HG03460 (cell line): ENCODE data around the gene CCKAR.

Source experiments
- ATAC-seq: cut with Tn5 transposase; IDR thresholded peaks from one replicate; pipeline ENCODE4 v1.9.1; 2021; ENCODE audit not compliant: unreplicated experiment

Gene CCKAR

GRCh38 chr4:26491449-26492170, 1.3 kb upstream of the CCKAR start:
- no peak for ATAC-seq

DNA sequence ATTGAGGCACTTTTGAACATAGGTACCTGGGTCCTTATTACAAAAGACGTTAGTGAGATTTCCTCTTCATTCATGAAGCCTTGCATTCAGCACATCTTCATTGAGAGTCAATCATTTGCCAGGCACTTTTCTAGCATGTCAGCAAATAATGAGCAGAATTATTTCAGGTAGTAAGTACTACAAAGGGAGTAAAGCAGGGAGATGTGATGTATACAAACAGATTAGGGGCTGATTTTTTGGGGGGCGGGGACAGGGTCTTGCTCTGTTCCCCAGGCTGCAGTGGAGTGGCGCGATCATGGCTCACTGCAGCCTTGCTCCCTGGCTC, 638 bp upstream of the CCKAR start:
- ATAC-seq = no peak

DNA sequence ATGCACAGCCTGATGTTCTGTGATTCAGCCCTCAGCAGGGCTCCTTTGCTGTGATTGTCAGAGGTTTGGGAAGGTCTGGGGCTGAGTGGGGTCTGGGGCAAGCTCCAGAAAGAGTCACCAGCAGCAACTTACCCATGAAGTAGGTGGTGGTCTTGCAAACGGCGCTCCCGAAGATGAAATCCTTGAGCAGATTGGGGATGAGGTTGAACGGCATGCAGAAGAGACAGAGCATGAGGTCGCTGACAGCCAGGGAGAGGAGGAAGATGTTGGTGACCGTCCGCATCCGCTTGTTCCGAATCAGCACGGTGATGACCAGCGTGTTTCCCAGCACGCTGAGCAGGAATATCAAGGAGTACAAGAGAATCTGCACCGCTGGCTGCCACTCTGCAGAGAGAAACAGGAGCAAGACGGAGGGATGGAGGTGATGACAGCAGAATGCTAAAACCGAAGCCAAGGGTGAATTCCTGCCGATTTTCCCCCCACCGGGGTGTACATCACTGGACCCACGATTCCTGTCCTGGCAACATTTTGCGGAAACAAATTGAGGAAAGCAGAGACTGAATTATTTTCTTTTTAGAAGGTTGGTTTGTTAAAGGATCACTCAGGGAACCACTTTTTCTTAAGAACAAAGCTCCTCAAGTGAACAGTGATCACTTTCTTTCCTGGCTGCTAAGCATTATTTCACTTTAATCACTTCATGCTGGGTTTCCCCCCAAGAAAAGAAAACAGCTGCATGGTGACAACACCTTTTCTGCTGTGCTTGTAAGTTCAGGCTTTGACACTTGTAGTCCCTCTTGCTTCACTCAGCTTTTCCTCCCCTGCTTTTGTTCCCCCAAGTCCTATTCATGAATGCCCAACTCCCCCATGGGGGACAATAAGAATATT, 941 bp downstream of the CCKAR start:
- ATAC-seq = no peak

- no peak for ATAC-seq
Observed at GRCh38 chr4:26485684-26486083, 4.6 kb downstream of the CCKAR start.

DNA sequence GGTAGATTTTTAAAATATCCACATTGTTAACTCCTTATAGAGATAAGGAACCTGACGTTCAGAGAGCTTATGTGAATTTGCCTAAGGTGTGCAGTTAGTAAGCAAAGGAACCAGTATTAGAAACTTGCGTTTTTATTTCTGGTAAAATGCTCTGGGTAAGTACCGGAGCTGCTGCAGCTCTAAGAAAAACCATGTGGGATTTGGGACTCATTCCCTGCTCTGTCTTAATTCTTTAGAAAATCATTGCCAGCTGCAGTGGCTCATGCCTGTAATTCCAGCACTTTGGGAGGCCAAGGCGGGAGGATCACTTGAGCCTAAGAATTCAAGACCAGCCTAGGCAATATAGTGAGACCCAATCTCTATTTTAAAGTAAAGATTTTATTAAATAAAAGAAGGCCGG, 5.8 kb downstream of the CCKAR start:
- no peak for ATAC-seq

- ATAC-seq = no peak
Observed at GRCh38 chr4:26484032-26484515, 6.2 kb downstream of the CCKAR start.

- ATAC-seq = no peak
Observed at GRCh38 chr4:26482508-26483462, 7.5 kb downstream of the CCKAR start.

- ATAC-seq = no peak
Observed at GRCh38 chr4:26478330-26478729, 12.0 kb downstream of the CCKAR start.

- no peak for ATAC-seq
Observed at GRCh38 chr4:26476545-26476944, 13.7 kb downstream of the CCKAR start.

DNA sequence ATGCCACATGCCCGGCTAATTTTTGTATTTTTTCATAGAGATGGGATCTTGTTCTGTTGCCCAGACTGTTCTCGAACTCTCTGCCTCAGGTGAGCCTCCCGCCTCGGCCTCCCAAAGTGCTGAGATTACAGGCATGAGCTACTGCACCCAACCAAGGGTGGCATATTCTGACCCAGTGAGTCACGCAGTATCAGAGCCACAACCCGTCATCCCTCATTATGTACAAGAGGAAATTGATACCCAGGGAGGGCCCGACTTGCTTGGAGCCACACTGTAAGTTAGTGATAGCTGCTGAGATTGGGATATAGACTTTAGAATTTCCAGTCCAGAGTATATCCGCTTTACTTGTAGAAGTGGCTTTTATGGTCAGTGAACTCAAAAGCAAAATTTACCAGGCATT, 14.6 kb downstream of the CCKAR start:
- no peak for ATAC-seq

DNA sequence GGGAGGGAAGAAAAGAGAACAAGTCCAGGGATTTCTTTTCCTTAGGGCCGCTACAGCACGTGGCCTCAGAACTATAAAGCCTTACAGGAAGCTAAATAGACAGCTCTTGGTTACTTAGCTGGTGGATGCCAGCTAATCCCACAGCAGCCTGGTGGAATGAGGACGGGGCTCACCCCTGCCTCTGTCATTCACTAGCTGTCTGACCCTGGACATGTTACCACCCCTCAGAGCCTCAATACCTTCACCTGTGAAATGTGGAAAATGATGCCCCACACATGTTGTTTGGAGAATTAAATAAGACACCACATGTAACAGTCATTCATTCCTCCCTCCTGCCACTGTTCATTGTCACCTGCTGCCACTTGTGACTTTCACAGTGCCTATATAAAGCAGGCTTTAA, 15.7 kb downstream of the CCKAR start:
- ATAC-seq = no peak

DNA sequence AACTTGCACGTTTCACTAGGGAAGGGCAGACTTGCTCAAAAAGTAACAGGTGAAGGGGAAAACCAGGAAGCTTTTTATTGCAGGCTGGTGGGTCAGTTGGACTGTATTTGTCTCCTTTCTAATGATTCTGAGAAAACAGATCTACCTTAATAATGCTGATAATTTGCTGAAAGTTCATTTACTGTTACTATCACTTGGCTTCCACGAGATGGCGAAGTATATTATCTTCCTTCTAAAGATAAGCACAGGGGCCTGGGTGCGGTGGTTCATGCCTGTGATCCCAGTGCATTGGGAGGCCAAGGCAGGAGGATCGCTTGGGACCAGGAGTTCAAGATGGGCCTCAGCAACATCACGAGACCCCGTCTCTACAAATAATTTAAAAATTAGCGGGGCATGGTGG, 16.4 kb downstream of the CCKAR start:
- no peak for ATAC-seq

DNA sequence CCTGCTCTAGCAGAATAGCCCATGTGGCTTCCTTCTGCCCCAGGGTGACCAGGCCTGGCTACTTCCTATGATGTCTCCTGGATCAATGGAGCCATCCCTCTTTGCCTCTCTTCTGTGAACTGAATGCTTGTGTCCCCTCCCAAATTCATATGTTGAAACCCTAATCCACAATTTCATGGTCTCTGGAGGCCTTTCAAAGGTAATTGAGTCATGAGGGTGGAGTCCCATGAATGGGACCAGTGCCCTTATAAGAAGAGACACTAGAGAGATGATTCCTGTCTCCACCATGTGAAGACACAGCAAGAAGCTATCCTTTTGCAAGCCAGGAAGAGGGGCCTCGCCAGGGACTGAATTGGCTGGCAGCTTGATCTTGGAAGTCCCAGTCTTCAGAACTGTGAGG, 18.4 kb downstream of the CCKAR start:
- ATAC-seq = no peak

DNA sequence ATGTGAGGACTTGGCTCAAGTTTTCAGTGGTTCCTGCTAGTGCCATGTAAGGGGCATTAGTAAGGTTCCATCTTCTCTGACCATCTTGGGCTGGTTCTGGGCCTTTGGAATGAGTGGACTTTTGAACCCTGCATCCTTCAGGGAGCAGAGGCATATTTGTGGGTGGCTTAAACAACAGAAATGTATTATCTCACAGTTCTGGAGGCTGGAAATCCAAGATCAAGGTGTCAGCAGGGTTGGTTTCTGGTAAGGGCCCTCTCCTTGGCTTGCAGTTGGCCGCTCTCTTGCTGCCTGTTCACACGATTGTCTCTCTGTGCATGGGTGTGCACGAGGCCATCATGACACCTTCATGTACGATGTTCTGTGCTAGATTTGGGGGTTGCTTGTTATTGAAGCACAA, 21.3 kb downstream of the CCKAR start:
- no peak for ATAC-seq

DNA sequence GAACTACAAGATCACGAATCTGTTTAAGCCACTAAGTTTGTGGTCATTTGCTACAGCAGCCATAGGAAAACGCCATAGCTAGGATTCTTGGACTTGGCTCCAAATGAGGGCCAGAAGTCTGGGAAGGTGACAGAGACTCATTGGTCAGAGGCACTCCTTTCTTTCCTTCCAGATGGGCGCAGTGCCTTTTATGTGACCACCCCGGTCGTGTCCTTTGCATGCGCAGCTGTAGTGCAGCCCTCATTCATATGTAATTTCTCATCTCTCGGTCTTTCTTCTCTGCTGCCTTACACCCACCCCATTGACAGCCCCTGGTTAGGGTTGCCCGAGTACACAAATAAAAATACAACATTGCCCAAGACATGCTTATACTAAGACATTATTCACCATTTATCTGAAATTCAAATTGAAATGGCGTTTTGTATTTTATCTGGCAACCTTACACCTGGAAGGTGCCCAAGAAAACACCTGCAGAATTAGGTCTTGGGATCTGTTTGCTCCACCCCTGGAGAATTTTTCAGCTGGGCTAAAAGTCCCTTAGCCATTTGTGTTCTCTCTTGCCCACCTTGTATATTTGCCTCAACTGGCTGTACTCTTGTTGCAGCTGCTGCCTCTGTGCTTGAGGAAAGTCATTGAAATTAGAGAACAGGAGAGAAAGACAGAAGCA, 21.9 kb downstream of the CCKAR start:
- no peak for ATAC-seq

DNA sequence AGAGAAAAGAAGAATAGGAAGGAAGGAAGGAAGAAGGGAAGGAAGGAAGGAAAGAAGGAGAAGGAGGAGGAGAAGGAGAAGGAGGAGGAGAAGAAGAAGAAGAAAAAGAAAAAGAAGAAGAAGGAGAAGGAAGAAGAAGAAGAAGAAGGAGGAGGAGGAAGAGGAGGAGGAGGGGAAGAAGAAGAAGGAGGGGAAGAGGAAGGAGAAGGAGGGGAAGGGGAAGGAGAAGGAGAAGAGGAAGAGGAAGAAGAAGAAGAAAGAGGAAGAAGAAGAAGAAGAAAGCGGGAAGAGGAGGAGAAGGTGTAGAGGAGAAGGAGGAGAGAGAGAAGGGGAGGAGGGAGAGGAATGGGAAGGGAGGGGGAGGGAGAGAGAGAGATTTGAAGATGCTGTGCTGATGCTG, 22.6 kb downstream of the CCKAR start:
- no peak for ATAC-seq

GRCh38 chr4:26466578-26467270, 23.6 kb downstream of the CCKAR start:
- no peak for ATAC-seq

GRCh38 chr4:26464420-26465095, 25.7 kb downstream of the CCKAR start:
- no peak for ATAC-seq

- no peak for ATAC-seq
Observed at GRCh38 chr4:26463386-26463785, 26.9 kb downstream of the CCKAR start.

GRCh38 chr4:26462874-26463273, 27.4 kb downstream of the CCKAR start:
- ATAC-seq = no peak
